ENCODE results near the gene HMHB1.
"Not testable (repeated sequence)": the region's sequence is repeated elsewhere in the genome, so short reads cannot be mapped to it uniquely, and the experiment has no call there.

The HMHB1 gene

DNA sequence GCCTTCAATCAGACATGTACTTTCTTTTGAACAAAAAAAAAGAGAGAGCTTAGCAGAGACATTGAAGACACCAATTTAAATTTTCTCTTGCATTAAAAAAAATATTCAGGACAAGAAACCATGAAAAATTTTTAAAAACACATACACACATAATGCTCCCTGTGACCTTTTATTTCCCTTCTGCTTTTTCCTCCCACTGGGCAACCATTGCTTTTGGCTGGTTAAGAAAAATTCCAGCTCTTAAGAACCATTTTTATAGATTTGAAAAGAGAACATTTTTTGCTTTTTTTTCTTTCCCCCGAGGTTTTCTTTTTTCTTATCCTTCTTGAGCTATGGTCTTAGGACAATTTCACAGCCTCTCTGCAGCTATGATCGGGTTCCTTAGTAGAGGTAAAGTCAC is 6.1 kb upstream of the HMHB1 start:
- DNase-seq = no peak

DNA sequence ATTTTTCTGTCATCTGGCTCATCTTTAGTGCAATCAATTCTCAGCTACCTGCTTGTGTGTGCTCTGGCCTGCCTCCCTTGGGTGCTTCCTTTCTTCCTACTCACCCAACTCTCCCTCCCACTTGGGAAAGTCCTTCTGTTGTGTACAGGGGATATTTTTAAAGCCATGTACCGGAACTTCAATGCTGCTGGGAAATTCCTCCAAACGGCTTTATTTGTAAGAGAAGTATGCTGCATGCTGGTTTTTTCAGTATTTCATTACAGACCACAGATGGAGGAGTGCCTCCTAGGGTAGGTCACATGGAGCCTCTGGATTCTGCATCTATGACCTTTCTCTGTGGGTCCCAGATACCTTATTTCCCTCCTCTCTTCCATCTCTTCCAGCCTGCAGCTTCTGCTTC is 5.4 kb upstream of the HMHB1 start:
- no peak for DNase-seq

DNA sequence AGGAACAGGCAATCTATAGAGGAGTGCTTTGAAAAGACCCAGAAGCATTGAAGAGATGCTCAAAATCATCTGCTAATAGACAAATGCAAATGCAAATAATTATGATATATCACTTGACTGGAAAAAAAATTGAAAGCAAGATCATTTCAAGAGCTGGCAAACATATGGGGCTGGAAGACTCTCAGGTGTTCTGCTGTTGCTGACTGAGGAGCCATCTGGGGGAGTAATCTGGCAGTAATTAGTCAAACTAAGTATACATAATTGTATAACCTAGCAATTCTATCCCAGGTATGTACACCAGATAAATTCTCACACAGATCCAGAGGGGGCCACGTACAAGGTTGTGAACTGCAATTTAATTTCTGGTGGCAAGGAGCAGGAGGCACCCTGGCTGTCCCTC is 4.6 kb upstream of the HMHB1 start:
- no peak for DNase-seq

DNA sequence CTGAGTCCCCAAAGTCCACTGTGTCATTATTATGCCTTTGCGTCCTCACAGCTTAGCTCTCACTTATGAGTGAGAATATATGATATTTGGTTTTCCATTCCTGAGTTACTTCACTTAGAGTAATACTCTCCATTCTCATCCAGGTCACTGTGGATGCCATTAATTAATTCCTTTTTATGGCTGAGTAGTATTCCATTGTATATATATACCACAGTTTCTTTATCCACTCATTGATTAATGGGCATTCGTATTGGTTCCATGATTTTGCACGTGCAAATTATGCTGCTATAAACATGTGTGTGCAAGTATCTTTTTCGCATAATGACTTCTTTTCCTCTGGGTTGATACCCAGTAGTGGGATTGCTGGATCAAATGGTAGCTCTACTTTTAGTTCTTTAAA is 4.4 kb downstream of the HMHB1 start:
- DNase-seq = not testable (repeated sequence)

DNA sequence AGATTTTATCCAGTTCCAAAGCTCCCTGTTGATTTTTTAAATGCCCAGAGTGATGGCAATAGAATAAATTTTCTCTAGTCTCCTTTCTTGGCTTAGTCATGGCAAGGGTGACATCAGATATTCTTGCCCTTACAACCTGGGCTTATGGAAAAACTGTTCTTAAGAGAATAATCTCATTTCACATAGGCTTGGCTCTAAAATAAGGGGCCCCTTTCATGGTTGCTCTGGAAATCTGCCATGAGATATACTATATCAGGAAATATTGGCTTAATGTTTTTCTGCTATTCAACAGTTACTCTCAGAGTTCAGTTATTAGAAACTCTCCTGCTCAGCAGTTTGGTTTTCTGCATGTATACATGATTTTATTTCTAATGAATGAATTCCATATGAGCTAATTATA is 7.8 kb downstream of the HMHB1 start:
- DNase-seq = no peak

DNA sequence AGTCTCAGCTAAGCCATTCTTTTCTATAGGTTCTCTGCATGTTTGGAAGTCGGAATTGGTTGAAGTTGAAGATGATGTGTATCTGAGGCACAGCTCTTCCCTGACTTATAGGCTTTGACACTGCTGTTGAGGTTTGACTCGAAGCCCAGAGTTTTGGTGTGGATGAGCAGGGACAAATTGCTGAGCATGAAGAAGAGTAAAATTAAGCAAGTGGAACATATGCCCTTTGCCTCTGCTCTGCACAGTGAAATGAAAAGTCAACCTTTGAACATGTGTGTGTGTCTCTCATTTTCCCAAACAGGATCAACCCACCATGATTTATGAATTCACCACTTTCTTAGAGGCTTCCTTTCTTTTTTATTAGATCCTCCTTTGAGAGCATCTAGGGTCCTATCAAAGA is 8.5 kb downstream of the HMHB1 start:
- no peak for DNase-seq

DNA sequence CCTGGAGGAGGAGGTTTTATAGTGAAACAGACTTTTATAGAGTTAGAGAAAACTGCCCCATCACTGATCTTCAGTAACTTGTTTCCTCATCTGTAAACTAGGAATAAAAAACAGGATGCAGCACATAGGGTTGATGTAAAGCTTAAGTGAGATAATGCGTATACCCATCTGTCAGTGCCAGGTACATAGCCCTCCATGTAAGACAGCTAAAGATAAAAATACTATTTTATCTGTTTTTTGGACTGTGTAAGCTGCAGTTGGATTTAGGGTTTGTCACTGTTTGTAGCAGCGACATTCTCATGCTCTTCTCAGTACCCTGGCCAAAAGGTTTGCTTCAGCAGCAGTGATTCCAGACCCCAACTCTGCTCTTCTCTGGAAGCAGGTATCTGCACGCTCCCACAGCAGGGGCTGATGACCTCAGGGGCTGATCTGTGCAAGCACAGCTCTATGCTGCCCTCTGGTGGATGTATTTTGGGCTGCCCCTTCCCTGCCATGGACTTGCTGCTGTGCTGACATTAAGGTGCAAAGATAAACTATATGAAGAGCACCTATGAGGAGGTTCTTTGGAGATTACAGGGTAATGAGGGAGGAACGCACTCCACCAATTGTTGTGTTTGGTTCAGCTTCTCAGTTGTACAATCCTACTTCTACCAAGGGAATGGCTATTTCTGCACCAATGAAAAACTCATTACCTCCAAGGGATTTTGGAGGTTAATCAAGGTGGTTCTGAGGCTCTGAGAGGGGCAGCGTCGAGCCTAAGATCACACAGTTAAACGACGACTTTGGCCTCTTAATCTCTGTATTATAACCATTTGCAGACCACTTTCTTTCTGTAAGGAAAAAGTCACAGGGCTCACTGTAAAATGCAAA is 13.1 kb downstream of the HMHB1 start:
- peak; percentile 75 for DNase-seq

DNA sequence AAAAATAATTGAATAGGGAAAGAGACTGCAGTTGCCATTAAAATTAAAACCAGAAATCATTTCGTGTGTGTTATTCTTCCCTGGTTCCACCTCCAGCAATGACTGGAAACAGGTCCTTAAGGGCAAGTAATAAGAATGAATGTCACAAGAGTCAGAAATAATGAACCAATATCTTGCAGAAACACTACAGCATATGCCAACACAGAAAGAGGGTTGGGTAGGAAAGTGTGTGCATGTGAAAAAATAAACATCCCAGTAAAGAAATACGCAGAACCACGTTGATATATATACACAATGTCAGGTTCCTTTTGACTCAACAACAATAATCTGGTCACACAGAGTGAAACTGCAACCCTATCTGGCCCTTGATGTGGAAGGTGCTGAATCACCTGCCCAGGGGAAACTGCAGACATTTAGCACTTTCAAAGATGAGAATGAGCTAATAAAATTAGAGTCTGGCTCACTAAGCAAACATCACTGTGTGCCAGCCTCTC is 15.0 kb downstream of the HMHB1 start:
- DNase-seq = peak; percentile 31

DNA sequence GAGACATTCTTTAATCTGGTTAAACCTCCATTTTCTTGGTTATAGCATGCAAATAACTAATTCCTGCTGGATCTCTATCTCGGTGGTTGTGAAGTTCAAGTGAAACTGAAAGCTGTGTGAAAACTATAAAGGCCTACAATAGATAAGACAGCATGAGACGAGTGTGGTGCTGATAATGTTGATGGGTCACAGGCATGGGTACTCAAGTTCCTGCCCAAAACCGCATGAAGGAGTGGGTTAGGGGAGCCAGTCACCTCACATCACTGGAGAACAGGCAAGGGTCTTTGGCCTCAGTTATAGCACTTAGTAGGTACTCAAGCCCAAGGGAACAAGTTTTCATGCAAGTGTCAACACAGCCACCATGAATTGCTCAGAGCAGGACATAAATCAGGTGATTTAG is 16.7 kb downstream of the HMHB1 start:
- DNase-seq = no peak

DNA sequence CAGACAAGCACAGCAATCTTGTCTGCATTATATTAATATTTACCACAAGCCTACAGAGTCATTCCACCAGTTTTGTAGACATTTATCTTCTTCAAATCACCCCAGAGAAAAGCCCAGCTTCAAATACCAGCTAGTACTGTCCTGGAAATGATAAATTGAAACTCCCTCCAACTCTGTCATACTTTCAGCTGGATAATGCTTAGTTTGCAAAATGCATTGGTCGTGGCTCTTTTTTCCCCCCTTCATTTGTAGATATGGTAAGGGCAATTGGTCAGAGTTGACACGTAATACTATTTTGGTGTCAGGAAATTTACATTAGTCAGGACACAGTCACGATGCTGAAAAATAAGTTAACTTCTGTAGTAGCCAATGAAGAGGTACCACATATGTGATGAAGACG is 21.2 kb downstream of the HMHB1 start:
- no peak for DNase-seq

DNA sequence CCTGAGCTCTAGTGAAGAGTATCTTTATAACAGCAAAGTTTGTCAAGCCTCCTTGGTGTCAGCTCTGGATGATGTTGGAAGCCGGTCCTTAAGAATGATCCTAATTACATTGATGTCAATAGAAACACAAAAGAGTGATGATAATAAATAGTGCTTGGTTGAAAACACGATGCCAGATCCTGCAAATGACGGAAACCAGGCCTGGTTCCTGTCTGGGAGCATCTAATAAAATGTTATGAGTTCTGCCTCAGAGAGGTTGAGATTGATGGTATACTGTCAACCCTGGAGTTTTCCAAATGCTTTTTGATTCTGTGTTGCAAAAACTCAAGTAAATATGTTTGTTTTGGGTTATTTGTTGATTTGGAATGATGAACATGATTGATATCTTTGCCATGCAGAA is 23.3 kb downstream of the HMHB1 start:
- no peak for DNase-seq

DNA sequence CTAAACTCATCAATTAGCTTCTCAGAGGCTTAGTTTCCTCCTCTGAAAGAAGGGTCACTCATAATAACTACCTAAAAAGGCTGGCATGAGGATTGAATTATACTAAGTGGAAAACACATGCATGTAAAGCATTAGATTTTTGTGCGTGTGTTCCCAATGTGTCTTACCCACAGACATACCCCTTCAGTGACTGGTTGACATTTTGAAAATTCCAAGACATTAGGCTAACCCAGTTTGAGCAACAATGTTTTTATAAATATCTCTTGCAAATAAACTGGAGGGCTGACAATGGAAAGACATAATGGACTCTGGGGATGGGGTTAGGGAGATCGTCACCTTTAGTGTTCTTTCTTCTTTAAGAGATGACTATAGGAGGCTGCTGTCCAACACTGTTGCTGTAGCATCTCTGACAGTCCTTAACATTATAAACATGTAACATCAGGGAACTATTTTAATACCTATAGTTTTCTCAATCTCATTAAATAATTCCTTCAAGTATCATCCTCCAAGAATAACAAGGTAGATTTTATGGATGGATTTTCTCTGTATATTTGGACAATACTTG is 24.3 kb downstream of the HMHB1 start:
- no peak for DNase-seq

DNA sequence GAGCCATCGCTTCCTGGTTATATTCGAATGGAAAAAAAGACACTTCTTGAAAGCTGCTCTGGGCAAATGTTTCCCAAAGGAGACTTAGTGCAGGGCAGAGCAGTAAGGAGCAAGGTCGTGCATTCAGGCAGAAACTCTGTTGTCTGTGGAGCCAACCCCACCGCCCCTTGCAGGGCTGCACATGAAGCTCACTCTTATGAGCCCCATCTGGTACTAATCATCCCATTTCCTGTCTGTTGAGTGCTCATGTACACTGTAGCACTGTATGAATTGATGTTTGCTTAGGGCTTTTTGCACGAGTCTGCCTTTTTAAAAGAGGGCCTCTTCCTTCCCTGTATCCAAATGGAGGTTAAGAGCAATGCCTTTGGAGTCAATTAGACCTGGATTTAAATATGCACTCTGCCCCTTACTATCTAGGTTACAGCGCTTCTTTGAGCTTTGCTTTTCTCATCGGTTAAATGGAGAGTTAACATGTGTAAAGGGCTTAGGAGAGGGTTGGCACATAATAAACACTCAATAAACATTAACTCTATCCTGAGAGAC is 25.4 kb downstream of the HMHB1 start:
- no peak for DNase-seq

DNA sequence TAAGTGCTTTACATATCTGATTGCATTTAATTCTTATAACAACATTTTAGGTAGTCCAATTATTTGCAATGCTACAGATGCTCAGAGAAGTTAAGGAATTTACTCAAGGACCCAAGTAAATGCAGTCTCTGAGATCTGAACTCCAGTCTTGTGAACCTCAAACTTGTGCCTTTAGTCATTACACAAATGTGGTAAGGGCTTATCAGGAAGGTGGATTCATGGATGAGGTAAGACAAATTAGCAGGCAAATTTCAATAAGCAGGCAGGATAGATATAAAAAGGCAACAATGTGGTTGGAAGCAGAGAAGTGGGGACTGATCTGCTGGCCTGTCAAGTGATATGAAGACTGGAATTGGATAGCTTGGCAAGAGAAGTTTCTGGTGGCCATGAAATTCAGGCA is 29.5 kb downstream of the HMHB1 start:
- no peak for DNase-seq

DNA sequence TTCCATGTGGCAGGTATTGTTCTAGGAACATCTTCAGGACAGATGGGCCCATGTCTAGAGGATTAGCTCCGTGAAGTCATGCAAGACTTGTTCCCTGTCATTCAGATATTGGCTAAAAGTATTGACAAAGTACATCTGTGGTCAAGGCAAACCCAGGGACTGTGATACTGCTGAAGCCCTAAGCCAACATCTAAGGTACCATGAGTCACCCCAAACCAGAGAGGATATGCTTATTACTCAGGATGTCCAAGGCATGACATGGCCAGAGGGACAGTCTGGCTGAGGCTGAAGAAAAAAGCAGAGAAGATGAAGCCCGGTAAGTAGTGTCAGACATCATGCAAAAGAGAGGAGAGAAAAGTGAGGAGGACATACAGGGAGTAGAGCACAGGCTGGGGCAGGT is 31.0 kb downstream of the HMHB1 start:
- no peak for DNase-seq

DNA sequence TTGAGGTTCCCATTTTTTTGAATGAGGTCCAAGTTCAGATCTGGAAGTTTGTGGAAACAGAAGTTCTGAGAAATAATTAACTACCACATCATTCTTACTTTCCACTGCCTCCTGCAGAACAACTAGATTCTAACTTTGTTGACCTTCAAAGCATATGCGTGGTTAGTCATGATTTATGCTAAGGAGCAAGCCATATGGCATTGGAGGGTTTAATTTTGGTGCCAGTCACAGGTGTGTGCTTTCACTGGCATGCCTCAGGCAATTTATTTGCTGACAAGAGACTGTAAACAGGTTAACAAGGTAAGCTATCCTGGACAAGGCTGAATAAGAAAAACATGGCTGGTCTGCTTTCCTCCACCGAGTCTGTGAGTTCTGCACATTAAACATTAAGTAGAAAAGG is 31.5 kb downstream of the HMHB1 start:
- DNase-seq = no peak

DNA sequence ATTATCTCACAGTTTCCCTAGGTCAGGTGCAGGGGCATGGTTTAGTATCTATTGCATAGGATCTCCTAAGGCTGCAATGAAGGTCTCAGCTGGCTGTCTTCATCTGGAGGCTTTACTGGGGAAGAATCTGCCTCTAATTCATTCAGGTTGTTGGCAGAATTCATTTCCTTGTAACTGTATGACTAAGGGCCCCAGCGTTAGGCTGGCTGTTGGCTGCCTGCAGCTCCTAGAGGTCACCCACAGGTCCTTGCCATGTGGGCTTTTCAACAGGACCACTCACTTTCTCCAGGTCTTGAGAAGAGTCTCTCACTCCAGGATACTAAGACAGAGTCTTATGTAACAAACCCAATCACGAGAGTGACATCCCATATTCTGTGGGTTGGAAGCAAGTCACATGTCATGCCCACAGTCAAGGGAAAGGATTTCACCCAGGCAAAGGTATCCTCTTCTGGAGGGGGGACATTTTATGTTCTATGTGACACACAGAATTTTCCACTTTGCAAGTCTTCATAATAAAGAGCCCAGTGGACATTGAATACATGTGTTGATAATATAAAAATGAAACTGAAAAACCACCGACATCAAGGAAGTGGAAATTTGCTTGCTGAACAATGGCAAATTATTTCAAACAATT is 38.2 kb downstream of the HMHB1 start:
- no peak for DNase-seq

DNA sequence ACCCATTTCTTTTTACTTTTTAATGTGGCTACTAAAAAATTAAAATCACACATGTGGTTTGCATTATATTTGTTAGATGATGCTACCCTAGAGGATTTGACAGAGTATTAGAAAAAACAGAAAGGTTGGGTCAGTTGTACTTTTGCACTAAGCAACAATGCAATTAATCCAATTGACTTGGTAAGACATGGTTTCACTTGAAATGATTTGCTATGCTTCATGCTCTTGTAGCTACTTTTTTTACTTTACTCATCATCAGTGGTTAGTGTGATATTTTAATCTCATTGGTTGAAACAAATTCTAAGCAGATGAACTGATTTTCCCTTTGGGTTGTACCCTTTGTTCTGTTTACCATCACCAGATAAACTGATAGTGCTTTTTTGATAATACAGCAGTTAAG is 39.4 kb downstream of the HMHB1 start:
- DNase-seq = no peak

DNA sequence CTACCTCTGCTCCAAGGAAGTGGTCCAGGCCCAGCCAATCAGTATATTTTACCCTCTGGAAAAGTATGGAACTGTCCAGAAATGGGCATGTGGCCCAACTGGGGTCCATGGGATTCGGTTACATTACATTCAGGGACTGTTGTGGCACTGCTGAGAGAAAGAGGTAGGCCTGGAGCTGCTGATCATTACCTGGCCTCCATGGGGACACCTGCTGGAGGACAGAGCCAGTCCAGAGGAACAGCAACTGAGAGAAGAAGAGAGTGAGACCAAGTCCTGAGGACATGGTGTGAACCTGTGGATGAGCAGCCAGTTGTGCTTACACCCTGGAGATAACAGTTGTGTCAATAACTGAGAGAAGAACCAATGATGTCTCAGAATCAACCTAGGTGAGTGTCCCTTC is 48.2 kb downstream of the HMHB1 start:
- DNase-seq = no peak

DNA sequence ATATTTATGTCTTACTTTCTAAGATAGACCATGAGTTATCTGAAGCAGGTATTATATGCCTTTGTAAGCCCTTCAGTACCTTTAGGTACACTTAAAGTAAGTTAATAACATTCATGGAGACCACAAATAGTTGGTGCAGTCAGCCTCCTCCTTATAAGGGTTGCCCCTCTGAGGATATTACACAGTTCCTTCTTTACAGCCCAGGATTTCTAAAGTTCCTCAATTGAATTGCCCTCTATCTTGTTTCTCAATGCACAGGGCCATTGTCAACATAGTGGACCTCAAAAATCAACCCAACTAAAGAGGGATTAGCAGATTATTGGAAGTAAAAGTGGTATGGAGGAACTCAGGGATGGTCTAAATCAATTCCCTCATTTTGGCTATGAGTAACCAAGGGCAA is 50.3 kb downstream of the HMHB1 start:
- no peak for DNase-seq

DNA sequence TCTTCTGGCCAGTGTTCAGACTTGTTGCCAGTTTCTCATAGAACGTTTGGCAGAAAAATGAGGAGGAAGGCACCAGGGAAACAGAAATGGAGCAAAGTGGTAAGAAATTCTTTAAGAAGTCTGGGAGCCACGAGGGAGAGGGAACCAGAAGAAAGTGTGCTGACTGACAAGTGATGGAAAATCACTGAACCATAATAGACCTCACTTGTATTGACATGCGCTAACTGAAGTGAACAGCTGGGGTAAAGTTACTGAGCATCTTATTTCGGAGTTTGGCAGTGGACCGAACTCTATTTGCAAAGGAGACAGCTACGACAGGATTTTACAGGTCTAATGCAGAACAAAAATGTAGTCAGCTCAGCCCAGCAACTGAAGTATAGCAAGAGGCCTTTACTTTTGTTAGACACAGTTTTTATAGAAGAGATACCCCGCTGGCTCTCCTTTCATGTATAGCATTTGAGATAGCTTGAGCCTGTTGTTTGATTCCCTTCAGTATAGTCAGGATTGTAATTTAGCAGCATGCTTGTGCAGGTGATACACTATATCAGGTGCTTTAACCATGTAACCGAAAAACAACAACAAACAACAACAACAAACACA is 53.6 kb downstream of the HMHB1 start:
- no peak for DNase-seq
